Central memory CD8-positive, alpha-beta T cell (primary cell): ENCODE results near the gene CASK.
A peak's percentile ranks its signal among the peaks of the same experiment; 100 is the strongest.
"Not testable (repeated sequence)": the region's sequence is repeated elsewhere in the genome, so short reads cannot be mapped to it uniquely, and the experiment has no call there.

Experiments
- ATAC-seq: fragments of 150-1000 bp; cut with Tn5 transposase; replicated peaks from 2 replicates; pipeline ENCODE4 v1.10.0; 2022; ENCODE audit warnings: mild to moderate bottlenecking, moderate FRiP score, moderate number of reproducible peaks; ENCODE audit not compliant: poor library complexity, severe bottlenecking; ENCODE audit errors: extremely low read depth
- DNase-seq, 2 donors: peaks; one replicate each; pipeline ENCODE4 v3.0.0; 2021; ENCODE audit warnings: low spot score in 2 of 2
- H3K27ac Mint-ChIP-seq: one replicate; pipeline ENCODE4 v1.8.0; 2022; ENCODE audit warnings: low read depth, mild to moderate bottlenecking, moderate library complexity, mixed read lengths
- H3K27me3 Mint-ChIP-seq: one replicate; pipeline ENCODE4 v1.8.0; 2022; ENCODE audit warnings: mixed read lengths
- H3K36me3 Mint-ChIP-seq: one replicate; pipeline ENCODE4 v1.8.0; 2022; ENCODE audit warnings: mild to moderate bottlenecking, moderate library complexity, mixed read lengths; ENCODE audit not compliant: insufficient read depth
- H3K4me1 Mint-ChIP-seq: one replicate; pipeline ENCODE4 v1.8.0; 2022; ENCODE audit warnings: mixed read lengths
- H3K4me3 Mint-ChIP-seq: one replicate; pipeline ENCODE4 v1.8.0; 2022; ENCODE audit warnings: mild to moderate bottlenecking, moderate library complexity, mixed read lengths
- H3K9me3 Mint-ChIP-seq: one replicate; pipeline ENCODE4 v1.8.0; 2022; ENCODE audit warnings: mixed read lengths

The CASK gene

GRCh38 chrX:41664908-41665307 is 258.4 kb downstream of the CASK start:
- ATAC-seq, result no peak
- Mint-ChIP-seq H3K4me3 (no peak overlapping the region), H3K4me1 (peaks cover 6% of the 10 kb centered on the region), H3K27me3 (no peaks in the 10 kb centered on the region), H3K9me3 (no peaks in the 10 kb centered on the region), H3K27ac (no peak overlapping the region), H3K36me3 (peaks cover 28% of the 10 kb centered on the region)
- DNase-seq, result no peak

GRCh38 chrX:41664375-41664901 is 258.9 kb downstream of the CASK start:
- Mint-ChIP-seq H3K27ac (no peak overlapping the region), H3K4me3 (no peak overlapping the region), H3K4me1 (peaks cover 6% of the 10 kb centered on the region)

GRCh38 chrX:41661366-41662095 is 261.8 kb downstream of the CASK start:
- no peak for ATAC-seq

More at GRCh38 chrX:41664375-41664901, 258.9 kb downstream of the CASK start:
- no peaks in the 10 kb centered on the region for H3K27me3 Mint-ChIP-seq
- peaks cover 27% of the 10 kb centered on the region for H3K36me3 Mint-ChIP-seq
- no peaks in the 10 kb centered on the region for H3K9me3 Mint-ChIP-seq
- ATAC-seq (no peak), DNase-seq (no peak)

GRCh38 chrX:41655631-41656030 is 267.7 kb downstream of the CASK start:
- no peak for DNase-seq
- no peak for ATAC-seq
- Mint-ChIP-seq H3K27me3 (no peaks in the 10 kb centered on the region), H3K4me1 (peaks cover 24% of the 10 kb centered on the region), H3K9me3 (no peaks in the 10 kb centered on the region), H3K4me3 (no peak overlapping the region), H3K27ac (no peak overlapping the region), H3K36me3 (peaks cover 35% of the 10 kb centered on the region)

More at GRCh38 chrX:41661366-41662095, 261.8 kb downstream of the CASK start:
- H3K4me3 Mint-ChIP-seq, result no peak overlapping the region
- no peaks in the 10 kb centered on the region for H3K9me3 Mint-ChIP-seq
- H3K4me1 Mint-ChIP-seq, result peaks cover 14% of the 10 kb centered on the region
- H3K27ac Mint-ChIP-seq, result no peak overlapping the region
- DNase-seq, result no peak
- H3K27me3 Mint-ChIP-seq, result no peaks in the 10 kb centered on the region
- H3K36me3 Mint-ChIP-seq, result peaks cover 38% of the 10 kb centered on the region

- peaks cover 36% of the 10 kb centered on the region for H3K36me3 Mint-ChIP-seq
- H3K9me3 Mint-ChIP-seq, result no peaks in the 10 kb centered on the region
- peaks cover 24% of the 10 kb centered on the region for H3K4me1 Mint-ChIP-seq
- no peak overlapping the region for H3K27ac Mint-ChIP-seq
- no peak overlapping the region for H3K4me3 Mint-ChIP-seq
- no peaks in the 10 kb centered on the region for H3K27me3 Mint-ChIP-seq
- DNase-seq, result no peak
- no peak for ATAC-seq
Observed at GRCh38 chrX:41655101-41655500, 268.3 kb downstream of the CASK start.

- H3K36me3 Mint-ChIP-seq, result peaks cover 25% of the 10 kb centered on the region
- H3K27ac Mint-ChIP-seq, result no peak overlapping the region
- ATAC-seq, result no peak
- H3K9me3 Mint-ChIP-seq, result peaks cover 6% of the 10 kb centered on the region
- H3K4me3 Mint-ChIP-seq, result no peak overlapping the region
- no peaks in the 10 kb centered on the region for H3K27me3 Mint-ChIP-seq
- no peak for DNase-seq
- peaks cover 17% of the 10 kb centered on the region for H3K4me1 Mint-ChIP-seq
Observed at GRCh38 chrX:41653125-41653524, 270.2 kb downstream of the CASK start.

GRCh38 chrX:41646201-41646600 is 277.2 kb downstream of the CASK start:
- ATAC-seq, H3K4me1 Mint-ChIP-seq, H3K27me3 Mint-ChIP-seq, H3K27ac Mint-ChIP-seq, H3K4me3 Mint-ChIP-seq, H3K9me3 Mint-ChIP-seq, DNase-seq: not testable (repeated sequence)
- H3K36me3 Mint-ChIP-seq, result peaks cover 13% of the 10 kb centered on the region

GRCh38 chrX:41634284-41634683 is 289.1 kb downstream of the CASK start:
- Mint-ChIP-seq H3K36me3 (peaks cover 13% of the 10 kb centered on the region), H3K27ac (no peak overlapping the region), H3K4me3 (no peak overlapping the region), H3K4me1 (no peaks in the 10 kb centered on the region), H3K9me3 (no peaks in the 10 kb centered on the region), H3K27me3 (no peaks in the 10 kb centered on the region)
- ATAC-seq, result no peak
- DNase-seq, result no peak

GRCh38 chrX:41630091-41630490 is 293.3 kb downstream of the CASK start:
- Mint-ChIP-seq H3K27me3 (no peaks in the 10 kb centered on the region), H3K9me3 (no peaks in the 10 kb centered on the region), H3K36me3 (peaks cover 14% of the 10 kb centered on the region), H3K4me3 (no peak overlapping the region), H3K27ac (no peak overlapping the region), H3K4me1 (no peaks in the 10 kb centered on the region)
- ATAC-seq (no peak), DNase-seq (no peak)

GRCh38 chrX:41629539-41629938 is 293.8 kb downstream of the CASK start:
- Mint-ChIP-seq H3K36me3 (peaks cover 18% of the 10 kb centered on the region), H3K4me1 (peaks cover 3% of the 10 kb centered on the region), H3K4me3 (no peak overlapping the region), H3K27me3 (no peaks in the 10 kb centered on the region), H3K9me3 (no peaks in the 10 kb centered on the region), H3K27ac (no peak overlapping the region)
- ATAC-seq (no peak), DNase-seq (no peak)

GRCh38 chrX:41621222-41621723 is 302.1 kb downstream of the CASK start:
- Mint-ChIP-seq H3K36me3 (peaks cover 21% of the 10 kb centered on the region), H3K27ac (no peak overlapping the region), H3K4me1 (peaks cover 16% of the 10 kb centered on the region), H3K9me3 (no peaks in the 10 kb centered on the region), H3K27me3 (no peaks in the 10 kb centered on the region), H3K4me3 (no peak overlapping the region)
- DNase-seq, result no peak
- ATAC-seq, result no peak

GRCh38 chrX:41619221-41619620 is 304.1 kb downstream of the CASK start:
- Mint-ChIP-seq H3K36me3 (peaks cover 7% of the 10 kb centered on the region), H3K9me3 (no peaks in the 10 kb centered on the region), H3K4me3 (no peak overlapping the region), H3K27ac (no peak overlapping the region), H3K27me3 (no peaks in the 10 kb centered on the region), H3K4me1 (peaks cover 10% of the 10 kb centered on the region)
- no peak for ATAC-seq
- no peak for DNase-seq

- no peaks in the 10 kb centered on the region for H3K9me3 Mint-ChIP-seq
- DNase-seq, result no peak
- peaks cover 7% of the 10 kb centered on the region for H3K4me1 Mint-ChIP-seq
- no peak for ATAC-seq
- peak overlapping the region; percentile 38 for H3K27ac Mint-ChIP-seq
- no peak overlapping the region for H3K4me3 Mint-ChIP-seq
- H3K27me3 Mint-ChIP-seq, result no peaks in the 10 kb centered on the region
- peaks cover 5% of the 10 kb centered on the region for H3K36me3 Mint-ChIP-seq
Observed at GRCh38 chrX:41616935-41617334, 306.4 kb downstream of the CASK start.
